ENCODE measurements around the gene PCNX2. TPM values are rescaled to one million over a fixed set of nuclear protein-coding genes. Genes with fewer than 3 reads are reported as not detected.

PCNX2 gene
- total RNA-seq, 4 donors from 2014 or later: 5.0 to 12.5 (median 9.6) TPM

- WGBS, 2 donors: 93 to 96% methylated on average over 9 of the region's 9 CpGs
These were observed 124.8 kb downstream of the PCNX2 start for GRCh38 chr1:233170741-233171140.

GRCh38 chr1:233168384-233168783 lies 127.1 kb downstream of the PCNX2 start:
- WGBS, 2 donors: 81 to 85% methylated on average over 1 of the region's 1 CpG
- intact Hi-C loops (cut with DNase I; ENCODE audit: low total_unique reads): no loop called here
- TF ChIP-seq CTCF (IDR thresholded peaks at IDR 0.05) (no peak), POLR2A (IDR thresholded peaks at IDR 0.05) (no peak)
- DNase-seq (ENCODE audit: low spot score in 2 of 2): no peak
- H3K4me3 ChIP-seq (ENCODE audit: low read depth, poor library complexity, severe bottlenecking): no peak overlapping the region

More at GRCh38 chr1:233170741-233171140, 124.8 kb downstream of the PCNX2 start:
- no peak for DNase-seq (ENCODE audit: low spot score in 2 of 2)
- intact Hi-C loops (cut with DNase I; ENCODE audit: low total_unique reads): no loop called here
- no peak overlapping the region for H3K4me3 ChIP-seq (ENCODE audit: low read depth, poor library complexity, severe bottlenecking)
- no peak for TF ChIP-seq POLR2A (IDR thresholded peaks at IDR 0.05)
- TF ChIP-seq CTCF (IDR thresholded peaks at IDR 0.05): no peak

DNA sequence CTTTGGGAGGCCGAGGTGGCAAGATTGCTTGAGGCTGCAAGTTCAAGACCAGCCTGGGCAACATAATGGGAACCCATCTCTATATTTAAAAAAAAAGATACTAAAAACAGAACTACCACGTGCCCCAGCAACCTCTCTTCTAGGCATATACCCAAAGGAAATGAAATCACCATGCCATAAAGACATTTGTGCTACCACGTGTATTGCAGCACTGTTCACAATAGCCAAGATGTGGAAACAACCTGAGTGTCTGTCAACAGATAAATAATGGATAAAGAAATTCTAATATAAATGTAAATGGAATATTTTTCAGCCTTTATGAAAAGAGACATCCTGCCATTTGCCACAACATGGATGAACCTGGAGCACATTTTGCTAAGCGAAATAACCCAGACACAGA lies 128.6 kb downstream of the PCNX2 start:
- DNase-seq (ENCODE audit: low spot score in 2 of 2): no peak
- H3K4me3 ChIP-seq (ENCODE audit: low read depth, poor library complexity, severe bottlenecking): no peak overlapping the region
- intact Hi-C loops (cut with DNase I; ENCODE audit: low total_unique reads): no loop called here
- no peak for TF ChIP-seq POLR2A (IDR thresholded peaks at IDR 0.05)
- TF ChIP-seq CTCF (IDR thresholded peaks at IDR 0.05): no peak
- 58 to 75% methylated on average over 4 of the region's 4 CpGs for WGBS, 2 donors

DNA sequence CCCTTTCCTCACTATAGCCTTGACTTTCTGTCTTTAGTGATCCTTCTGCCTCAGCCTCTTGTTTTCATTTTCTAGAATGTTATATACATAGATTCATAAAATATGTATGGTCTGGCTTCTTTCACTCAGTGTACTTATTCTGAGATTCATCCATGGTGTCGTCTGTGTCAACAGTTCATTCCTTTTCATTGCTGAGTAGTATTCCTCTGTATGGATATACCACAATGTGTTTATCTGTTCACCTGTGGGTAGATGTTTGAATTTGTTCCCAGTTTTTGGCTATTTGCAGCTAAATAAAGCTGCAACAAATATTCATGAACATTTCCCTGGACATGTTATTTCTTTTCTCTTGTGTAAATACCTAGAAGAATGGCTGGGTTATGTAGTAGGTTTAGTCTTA lies 131.8 kb downstream of the PCNX2 start:
- no peak for DNase-seq (ENCODE audit: low spot score in 2 of 2)
- no peak overlapping the region for H3K4me3 ChIP-seq (ENCODE audit: low read depth, poor library complexity, severe bottlenecking)
- no peak for TF ChIP-seq POLR2A (IDR thresholded peaks at IDR 0.05)
- TF ChIP-seq CTCF (IDR thresholded peaks at IDR 0.05): no peak
- WGBS, 2 donors: 96% methylated on average over 1 of the region's 1 CpG
- intact Hi-C loops (cut with DNase I; ENCODE audit: low total_unique reads): no loop called here

GRCh38 chr1:233158322-233158721 lies 137.2 kb downstream of the PCNX2 start:
- H3K4me3 ChIP-seq (ENCODE audit: low read depth, poor library complexity, severe bottlenecking): no peak overlapping the region
- TF ChIP-seq POLR2A (IDR thresholded peaks at IDR 0.05) (no peak), CTCF (IDR thresholded peaks at IDR 0.05) (no peak)
- DNase-seq (ENCODE audit: low spot score in 2 of 2): no peak
- intact Hi-C loops (cut with DNase I; ENCODE audit: low total_unique reads): no loop called here

DNA sequence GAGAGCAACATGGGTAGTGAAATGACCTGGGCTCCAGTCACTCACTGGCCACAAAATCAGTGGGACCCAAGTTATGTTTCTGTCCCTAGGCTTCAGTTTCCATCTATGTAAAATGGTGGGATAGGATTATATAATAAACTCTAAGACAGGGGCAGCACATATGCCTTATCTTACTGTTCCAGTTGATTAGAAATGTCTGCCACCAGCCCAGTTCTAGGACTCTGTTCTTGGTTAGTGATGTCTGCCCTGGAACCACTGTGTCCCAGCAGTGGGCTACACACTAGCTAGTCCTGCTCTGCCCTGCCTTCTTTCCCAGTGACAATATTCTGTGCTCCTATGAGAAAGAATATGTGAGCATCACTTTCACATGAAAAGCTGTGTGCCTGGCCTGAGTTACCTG lies 138.3 kb downstream of the PCNX2 start:
- intact Hi-C loops (cut with DNase I; ENCODE audit: low total_unique reads): no loop called here
- H3K4me3 ChIP-seq (ENCODE audit: low read depth, poor library complexity, severe bottlenecking): no peak overlapping the region
- no peak for DNase-seq (ENCODE audit: low spot score in 2 of 2)
- TF ChIP-seq POLR2A (IDR thresholded peaks at IDR 0.05) (no peak), CTCF (IDR thresholded peaks at IDR 0.05) (no peak)

Data from lower leg skin (tissue), 4 donors.